ENCODE data around the gene GALNT14.

The GALNT14 gene

GRCh38 chr2:31122133-31122532, 16.1 kb downstream of the GALNT14 start:
- no peaks in the 10 kb centered on the region for H3K9me3 ChIP-seq (ENCODE audit: control insufficient read depth, low read length)
- no peaks in the 10 kb centered on the region for H3K79me2 ChIP-seq
- no peaks in the 10 kb centered on the region for H3K36me3 ChIP-seq (ENCODE audit: control insufficient read depth, insufficient read depth, low read length)
- no peak overlapping the region for H3K4me2 ChIP-seq (ENCODE audit: low read length)
- no peak overlapping the region for H3K9ac ChIP-seq
- no peaks in the 10 kb centered on the region for H3K27me3 ChIP-seq (ENCODE audit: control insufficient read depth, insufficient read depth, low read length)
- H3K27ac ChIP-seq = no peak overlapping the region
- TF ChIP-seq, protein P1, sequence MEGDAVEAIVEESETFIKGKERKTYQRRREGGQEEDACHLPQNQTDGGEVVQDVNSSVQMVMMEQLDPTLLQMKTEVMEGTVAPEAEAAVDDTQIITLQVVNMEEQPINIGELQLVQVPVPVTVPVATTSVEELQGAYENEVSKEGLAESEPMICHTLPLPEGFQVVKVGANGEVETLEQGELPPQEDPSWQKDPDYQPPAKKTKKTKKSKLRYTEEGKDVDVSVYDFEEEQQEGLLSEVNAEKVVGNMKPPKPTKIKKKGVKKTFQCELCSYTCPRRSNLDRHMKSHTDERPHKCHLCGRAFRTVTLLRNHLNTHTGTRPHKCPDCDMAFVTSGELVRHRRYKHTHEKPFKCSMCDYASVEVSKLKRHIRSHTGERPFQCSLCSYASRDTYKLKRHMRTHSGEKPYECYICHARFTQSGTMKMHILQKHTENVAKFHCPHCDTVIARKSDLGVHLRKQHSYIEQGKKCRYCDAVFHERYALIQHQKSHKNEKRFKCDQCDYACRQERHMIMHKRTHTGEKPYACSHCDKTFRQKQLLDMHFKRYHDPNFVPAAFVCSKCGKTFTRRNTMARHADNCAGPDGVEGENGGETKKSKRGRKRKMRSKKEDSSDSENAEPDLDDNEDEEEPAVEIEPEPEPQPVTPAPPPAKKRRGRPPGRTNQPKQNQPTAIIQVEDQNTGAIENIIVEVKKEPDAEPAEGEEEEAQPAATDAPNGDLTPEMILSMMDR (IDR thresholded peaks at IDR 0.05) = no peak
- H2AFZ ChIP-seq = no peak overlapping the region
- H3K4me1 ChIP-seq = no peaks in the 10 kb centered on the region
- H3K4me3 ChIP-seq (ENCODE audit: low read depth, low read length) = no peak overlapping the region

- Histone ChIP-seq H3K4me3 (ENCODE audit: low read depth, low read length) (no peak overlapping the region), H3K9me3 (ENCODE audit: control insufficient read depth, low read length) (no peaks in the 10 kb centered on the region), H3K27ac (no peak overlapping the region), H3K36me3 (ENCODE audit: control insufficient read depth, insufficient read depth, low read length) (no peaks in the 10 kb centered on the region), H3K27me3 (ENCODE audit: control insufficient read depth, insufficient read depth, low read length) (no peaks in the 10 kb centered on the region), H2AFZ (no peak overlapping the region), H3K4me2 (ENCODE audit: low read length) (no peak overlapping the region), H3K4me1 (no peaks in the 10 kb centered on the region), H3K9ac (no peak overlapping the region), H3K79me2 (no peaks in the 10 kb centered on the region)
- TF ChIP-seq, protein P1 (IDR thresholded peaks at IDR 0.05) = no peak
Observed at GRCh38 chr2:31113765-31114164, 24.5 kb downstream of the GALNT14 start.

- no peak overlapping the region for H2AFZ ChIP-seq
- H3K79me2 ChIP-seq = no peaks in the 10 kb centered on the region
Observed at GRCh38 chr2:31112544-31112943, 25.7 kb downstream of the GALNT14 start.

DNA sequence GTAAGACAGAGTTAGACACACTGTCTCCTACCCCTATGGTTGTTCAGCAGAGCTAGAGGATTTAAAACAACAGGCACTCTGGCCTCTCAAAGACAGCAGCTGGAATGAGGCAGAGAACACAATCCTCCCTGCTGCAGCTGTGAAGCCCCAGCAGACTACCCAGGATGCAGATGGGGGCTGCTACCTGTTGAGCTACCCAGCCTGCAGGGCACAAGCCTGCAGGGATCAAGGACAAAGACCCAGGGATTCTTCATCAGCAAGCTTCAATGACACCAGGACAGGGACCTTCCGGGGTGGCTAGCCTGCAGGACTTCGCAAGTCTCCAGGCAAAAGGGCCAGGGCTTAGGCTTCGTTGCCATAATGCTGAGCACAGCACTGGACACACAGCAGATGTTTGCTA, 27.2 kb downstream of the GALNT14 start:
- no peaks in the 10 kb centered on the region for H3K36me3 ChIP-seq (ENCODE audit: control insufficient read depth, insufficient read depth, low read length)
- H3K9ac ChIP-seq = no peak overlapping the region
- H3K4me1 ChIP-seq = no peaks in the 10 kb centered on the region
- TF ChIP-seq, protein P1 (IDR thresholded peaks at IDR 0.05) = no peak
- no peak overlapping the region for H3K4me3 ChIP-seq (ENCODE audit: low read depth, low read length)
- H2AFZ ChIP-seq = no peak overlapping the region
- no peak overlapping the region for H3K4me2 ChIP-seq (ENCODE audit: low read length)
- H3K27ac ChIP-seq = no peak overlapping the region
- H3K27me3 ChIP-seq (ENCODE audit: control insufficient read depth, insufficient read depth, low read length) = no peaks in the 10 kb centered on the region
- no peaks in the 10 kb centered on the region for H3K9me3 ChIP-seq (ENCODE audit: control insufficient read depth, low read length)
- no peaks in the 10 kb centered on the region for H3K79me2 ChIP-seq

More at GRCh38 chr2:31112544-31112943, 25.7 kb downstream of the GALNT14 start:
- Histone ChIP-seq H3K4me1 (no peaks in the 10 kb centered on the region), H3K9ac (no peak overlapping the region), H3K4me2 (ENCODE audit: low read length) (no peak overlapping the region), H3K27ac (no peak overlapping the region), H3K4me3 (ENCODE audit: low read depth, low read length) (no peak overlapping the region), H3K36me3 (ENCODE audit: control insufficient read depth, insufficient read depth, low read length) (no peaks in the 10 kb centered on the region), H3K9me3 (ENCODE audit: control insufficient read depth, low read length) (no peaks in the 10 kb centered on the region), H3K27me3 (ENCODE audit: control insufficient read depth, insufficient read depth, low read length) (no peaks in the 10 kb centered on the region)
- TF ChIP-seq, protein P1 (IDR thresholded peaks at IDR 0.05) = no peak

GRCh38 chr2:31110431-31110830, 27.8 kb downstream of the GALNT14 start:
- H3K79me2 ChIP-seq = no peaks in the 10 kb centered on the region
- H3K27ac ChIP-seq = no peak overlapping the region
- H3K27me3 ChIP-seq (ENCODE audit: control insufficient read depth, insufficient read depth, low read length) = no peaks in the 10 kb centered on the region
- TF ChIP-seq, protein P1 (IDR thresholded peaks at IDR 0.05) = no peak
- H2AFZ ChIP-seq = no peak overlapping the region
- H3K9ac ChIP-seq = no peak overlapping the region
- H3K36me3 ChIP-seq (ENCODE audit: control insufficient read depth, insufficient read depth, low read length) = no peaks in the 10 kb centered on the region
- H3K4me3 ChIP-seq (ENCODE audit: low read depth, low read length) = no peak overlapping the region
- no peaks in the 10 kb centered on the region for H3K9me3 ChIP-seq (ENCODE audit: control insufficient read depth, low read length)
- no peaks in the 10 kb centered on the region for H3K4me1 ChIP-seq
- H3K4me2 ChIP-seq (ENCODE audit: low read length) = no peak overlapping the region

All from parathyroid adenoma (tissue), 2 donors.